Panc1 (cell line): Measurements from ENCODE around the gene OR8B3. TPM values are rescaled to one million over a fixed set of nuclear protein-coding genes. Genes with fewer than 3 reads are reported as not detected.

Experiments
- ATAC-seq: fragments of 200-7000 bp; cut with Tn5 transposase; 2 replicates; pipeline ENCODE4 v1.9.1; 2020; ENCODE audit warnings: mild to moderate bottlenecking, moderate library complexity
- BruUV-seq: library from RNA; stranded (reverse); fragments of 400-500 nt; replicated peaks from 2 replicates; lab custom pipeline; 2021; lab: Mats Ljungman, UMichigan
- CTCF ChIA-PET: fragments of 300-600 bp; sonication (Branson Sonifier 250); formaldehyde crosslinking; loops from one replicate; lab custom pipeline; 2022; ENCODE audit warnings: antibody characterized with exemption; lab: Charles Lee
- POLR2A ChIA-PET: fragments of 300-600 bp; sonication (Branson Sonifier 250); formaldehyde crosslinking; loops from one replicate; lab custom pipeline; 2022; ENCODE audit warnings: antibody characterized with exemption; lab: Charles Lee
- DNase-seq: peaks from one replicate; pipeline ENCODE4 v3.0.0-alpha.2; 2010; ENCODE audit warnings: low read depth, low spot score
- H3K27ac ChIP-seq: 2 replicates; pipeline ENCODE4 v1.5.1; 2011; ENCODE audit warnings: mild to moderate bottlenecking, low read length, inconsistent platforms
- H3K27me3 ChIP-seq: fragments of 200-500 bp; sonication (Bioruptor generic); 2 replicates; pipeline ENCODE4 v1.6.0; 2014; ENCODE audit warnings: low read length, inconsistent platforms; ENCODE audit not compliant: control insufficient read depth, insufficient read depth
- H3K36me3 ChIP-seq: fragments of 200-500 bp; sonication (Bioruptor generic); 2 replicates; pipeline ENCODE4 v1.5.1; 2014; ENCODE audit warnings: inconsistent platforms, mild to moderate bottlenecking, low read length, moderate library complexity; ENCODE audit not compliant: control insufficient read depth, insufficient read depth
- H3K4me1 ChIP-seq: 2 replicates; pipeline ENCODE4 v1.5.1; 2011; ENCODE audit warnings: inconsistent platforms, mild to moderate bottlenecking, low read length, moderate library complexity; ENCODE audit not compliant: control insufficient read depth, insufficient read depth
- H3K4me3 ChIP-seq, 2 experiments: 2 replicates each; pipeline ENCODE4 v1.5.1; 2011 to 2012; ENCODE audit warnings: low read depth in 2 of 2, low read length in 2 of 2, mild to moderate bottlenecking in 2 of 2, inconsistent platforms in 1 of 2, moderate library complexity in 1 of 2
- H3K9me3 ChIP-seq: fragments of 200-500 bp; sonication (Bioruptor generic); 2 replicates; pipeline ENCODE4 v1.5.1; 2014; ENCODE audit warnings: low read depth, mild to moderate bottlenecking, inconsistent platforms, low read length, moderate library complexity; ENCODE audit not compliant: control insufficient read depth, insufficient read depth
- POLR2AphosphoS5 ChIP-seq: IDR thresholded peaks from 2 replicates; pipeline ENCODE4 v1.6.1; 2012; ENCODE audit warnings: mild to moderate bottlenecking, low read depth, low read length, moderate library complexity
- SIN3A ChIP-seq: IDR thresholded peaks from 2 replicates; pipeline ENCODE4 v1.6.1; 2012; ENCODE audit warnings: low read depth, mild to moderate bottlenecking, low read length, moderate library complexity, borderline replicate concordance; ENCODE audit not compliant: insufficient read depth
- TCF7L2 ChIP-seq: IDR thresholded peaks from 2 replicates; pipeline ENCODE4 v1.6.1; 2011; ENCODE audit warnings: mild to moderate bottlenecking, low read depth, low read length, inconsistent platforms
- in situ Hi-C: cut with HindIII; loops from 2 replicates; pipeline ENCODE4 v1.10.0; 2016; ENCODE audit warnings: low sequenced_read_pairs, low pct_unique_long_range_greater_than_20kb
- intact Hi-C: fragments of 100-400 bp; cut with micrococcal nuclease; formaldehyde crosslinking; loops from one replicate; pipeline ENCODE4 v1.10.0; 2022; ENCODE audit not compliant: unreplicated experiment
- total RNA-seq: library from RNA; stranded (reverse); gene quantifications from one replicate; pipeline ENCODE4 v1.2.1, GENCODE V29; 2021; ENCODE audit not compliant: unreplicated experiment
- TF ChIP-seq, protein P1 (sequence below), 2 experiments: IDR thresholded peaks; 2 replicates each; pipeline ENCODE4 v1.6.1; 2011 to 2012; ENCODE audit warnings: low read depth in 2 of 2, control low read depth in 1 of 2, low read length in 1 of 2, mild to moderate bottlenecking in 1 of 2, moderate library complexity in 1 of 2; ENCODE audit not compliant: insufficient read depth in 1 of 2
- TF ChIP-seq, protein P2 (sequence below): fragments of 450-650 bp; IDR thresholded peaks from 2 replicates; pipeline ENCODE4 v1.5.1; 2017; ENCODE audit warnings: mild to moderate bottlenecking

OR8B3 gene
- total RNA-seq, 1 experiment from 2014 or later, result not detected

DNA sequence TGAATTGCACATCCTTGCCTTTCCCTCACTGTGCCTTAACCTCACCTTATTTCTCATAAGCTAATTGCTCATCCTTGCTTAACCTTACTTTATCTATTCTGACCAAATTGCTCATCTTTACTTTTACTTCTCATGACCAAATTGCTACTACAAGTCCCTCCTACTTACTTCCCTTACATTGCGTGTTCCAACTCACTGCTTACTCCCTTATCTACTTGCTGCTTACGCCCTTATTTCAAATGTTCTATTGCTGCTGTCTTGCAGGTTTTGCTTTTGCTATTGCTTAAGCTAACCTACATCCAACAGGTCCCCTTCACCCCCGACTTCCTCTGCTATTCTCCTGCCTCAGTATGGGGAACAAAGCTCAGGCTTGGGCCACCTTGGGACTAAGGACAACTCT is 22.5 kb downstream of the OR8B3 start:
- peaks cover 2% of the 10 kb centered on the region; the same call in 1 of the 2 replicates for H3K27me3 ChIP-seq
- no peak for ATAC-seq
- in situ Hi-C loops (no loop called here), intact Hi-C loops (no loop called here)
- H3K4me3 ChIP-seq, result no peak overlapping the region
- ChIA-PET POLR2A (no interaction called here), CTCF (no interaction called here)
- no peaks in the 10 kb centered on the region for H3K9me3 ChIP-seq
- BruUV-seq, result no TSS peak
- no peak for DNase-seq
- TF ChIP-seq, protein P1, sequence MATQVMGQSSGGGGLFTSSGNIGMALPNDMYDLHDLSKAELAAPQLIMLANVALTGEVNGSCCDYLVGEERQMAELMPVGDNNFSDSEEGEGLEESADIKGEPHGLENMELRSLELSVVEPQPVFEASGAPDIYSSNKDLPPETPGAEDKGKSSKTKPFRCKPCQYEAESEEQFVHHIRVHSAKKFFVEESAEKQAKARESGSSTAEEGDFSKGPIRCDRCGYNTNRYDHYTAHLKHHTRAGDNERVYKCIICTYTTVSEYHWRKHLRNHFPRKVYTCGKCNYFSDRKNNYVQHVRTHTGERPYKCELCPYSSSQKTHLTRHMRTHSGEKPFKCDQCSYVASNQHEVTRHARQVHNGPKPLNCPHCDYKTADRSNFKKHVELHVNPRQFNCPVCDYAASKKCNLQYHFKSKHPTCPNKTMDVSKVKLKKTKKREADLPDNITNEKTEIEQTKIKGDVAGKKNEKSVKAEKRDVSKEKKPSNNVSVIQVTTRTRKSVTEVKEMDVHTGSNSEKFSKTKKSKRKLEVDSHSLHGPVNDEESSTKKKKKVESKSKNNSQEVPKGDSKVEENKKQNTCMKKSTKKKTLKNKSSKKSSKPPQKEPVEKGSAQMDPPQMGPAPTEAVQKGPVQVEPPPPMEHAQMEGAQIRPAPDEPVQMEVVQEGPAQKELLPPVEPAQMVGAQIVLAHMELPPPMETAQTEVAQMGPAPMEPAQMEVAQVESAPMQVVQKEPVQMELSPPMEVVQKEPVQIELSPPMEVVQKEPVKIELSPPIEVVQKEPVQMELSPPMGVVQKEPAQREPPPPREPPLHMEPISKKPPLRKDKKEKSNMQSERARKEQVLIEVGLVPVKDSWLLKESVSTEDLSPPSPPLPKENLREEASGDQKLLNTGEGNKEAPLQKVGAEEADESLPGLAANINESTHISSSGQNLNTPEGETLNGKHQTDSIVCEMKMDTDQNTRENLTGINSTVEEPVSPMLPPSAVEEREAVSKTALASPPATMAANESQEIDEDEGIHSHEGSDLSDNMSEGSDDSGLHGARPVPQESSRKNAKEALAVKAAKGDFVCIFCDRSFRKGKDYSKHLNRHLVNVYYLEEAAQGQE (IDR thresholded peaks at IDR 0.05; ENCODE audit: insufficient read depth in 1 of 2, low read depth in 2 of 2, low read length in 1 of 2), result no peak
- TF ChIP-seq SIN3A (no peak), POLR2AphosphoS5 (no peak), TCF7L2 (no peak)
- TF ChIP-seq, protein P2, sequence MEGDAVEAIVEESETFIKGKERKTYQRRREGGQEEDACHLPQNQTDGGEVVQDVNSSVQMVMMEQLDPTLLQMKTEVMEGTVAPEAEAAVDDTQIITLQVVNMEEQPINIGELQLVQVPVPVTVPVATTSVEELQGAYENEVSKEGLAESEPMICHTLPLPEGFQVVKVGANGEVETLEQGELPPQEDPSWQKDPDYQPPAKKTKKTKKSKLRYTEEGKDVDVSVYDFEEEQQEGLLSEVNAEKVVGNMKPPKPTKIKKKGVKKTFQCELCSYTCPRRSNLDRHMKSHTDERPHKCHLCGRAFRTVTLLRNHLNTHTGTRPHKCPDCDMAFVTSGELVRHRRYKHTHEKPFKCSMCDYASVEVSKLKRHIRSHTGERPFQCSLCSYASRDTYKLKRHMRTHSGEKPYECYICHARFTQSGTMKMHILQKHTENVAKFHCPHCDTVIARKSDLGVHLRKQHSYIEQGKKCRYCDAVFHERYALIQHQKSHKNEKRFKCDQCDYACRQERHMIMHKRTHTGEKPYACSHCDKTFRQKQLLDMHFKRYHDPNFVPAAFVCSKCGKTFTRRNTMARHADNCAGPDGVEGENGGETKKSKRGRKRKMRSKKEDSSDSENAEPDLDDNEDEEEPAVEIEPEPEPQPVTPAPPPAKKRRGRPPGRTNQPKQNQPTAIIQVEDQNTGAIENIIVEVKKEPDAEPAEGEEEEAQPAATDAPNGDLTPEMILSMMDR, result no peak
- H3K27ac ChIP-seq, result no peak overlapping the region
- no peaks in the 10 kb centered on the region for H3K4me1 ChIP-seq
- no peaks in the 10 kb centered on the region for H3K36me3 ChIP-seq

DNA sequence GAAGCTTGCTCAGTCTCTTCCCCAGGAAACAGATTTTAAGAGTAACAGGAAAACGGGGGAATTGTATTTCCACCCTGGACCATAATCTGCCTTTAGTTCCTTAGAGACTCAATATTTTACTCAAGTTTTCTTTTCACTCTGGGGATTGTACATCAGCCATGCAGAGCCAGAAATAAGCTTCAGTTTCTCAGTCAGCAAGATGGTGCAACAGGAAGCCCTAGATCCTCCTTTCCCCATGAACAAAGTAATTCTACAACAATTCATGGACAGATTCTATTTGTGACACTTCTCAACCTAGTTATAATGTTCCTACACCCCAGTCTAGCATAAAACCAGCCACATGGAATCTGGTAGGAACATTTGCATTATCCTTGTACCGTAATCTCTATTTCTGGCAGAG is 39.3 kb downstream of the OR8B3 start:
- TF ChIP-seq SIN3A (no peak), TCF7L2 (no peak), POLR2AphosphoS5 (no peak)
- TF ChIP-seq, protein P1 (IDR thresholded peaks at IDR 0.05; ENCODE audit: insufficient read depth in 1 of 2, low read depth in 2 of 2, low read length in 1 of 2), result no peak
- TF ChIP-seq, protein P2, result no peak
- intact Hi-C loops (no loop called here), in situ Hi-C loops (no loop called here)
- POLR2A ChIA-PET, result interaction anchor here (0.6 kb wide), 1 partner anchor 70 kb away, joined by 5 read pairs; no protein-coding TSS in a partner anchor
- CTCF ChIA-PET, result no interaction called here
- no peak overlapping the region for H3K4me3 ChIP-seq
- no peaks in the 10 kb centered on the region for H3K9me3 ChIP-seq
- H3K27ac ChIP-seq, result no peak overlapping the region
- ATAC-seq, result no peak
- DNase-seq, result no peak
- no TSS peak for BruUV-seq
- no peaks in the 10 kb centered on the region for H3K27me3 ChIP-seq
- H3K4me1 ChIP-seq, result no peaks in the 10 kb centered on the region
- H3K36me3 ChIP-seq, result no peaks in the 10 kb centered on the region
